CD4-positive, alpha-beta T cell (primary cell): ENCODE measurements around the gene AP1M1. TPM values are rescaled to one million over a fixed set of nuclear protein-coding genes. Genes with fewer than 3 reads are reported as not detected.

Experiments
- ATAC-seq: fragments of 200-7000 bp; cut with Tn5 transposase; one replicate; pipeline ENCODE4 v1.10.0; 2022; ENCODE audit warnings: mild to moderate bottlenecking; ENCODE audit not compliant: poor library complexity
- CTCF ChIA-PET: fragments of 350-600 bp; sonication (Branson Sonifier 250); formaldehyde crosslinking; loops from one replicate; lab custom pipeline; 2021; ENCODE audit warnings: antibody characterized with exemption, inconsistent platforms; lab: Charles Lee
- POLR2A ChIA-PET: fragments of 350-600 bp; sonication (Branson Sonifier 250); formaldehyde crosslinking; loops from one replicate; lab custom pipeline; 2021; ENCODE audit warnings: antibody characterized with exemption, inconsistent platforms; lab: Charles Lee
- DNase-seq, 14 experiments: peaks; one replicate each; pipeline ENCODE4 v3.0.0-alpha.2; 2013 to 2020; ENCODE audit warnings: mixed read lengths in 2 of 14
- H3K27ac ChIP-seq, 2 donors: one replicate each; pipeline versions ENCODE4 v1.5.1 to v1.7.0; 2013; ENCODE audit warnings: low read length in 2 of 2, low read depth in 1 of 2, mild to moderate bottlenecking in 1 of 2
- H3K27me3 ChIP-seq, 2 experiments: 1 replicate in 1 of 2; 2 replicates in 1 of 2; pipeline versions ENCODE4 v1.6.1 to v1.7.0; 2013; ENCODE audit warnings: low read length in 2 of 2, control low read depth in 1 of 2, mild to moderate bottlenecking in 1 of 2, moderate library complexity in 1 of 2; ENCODE audit not compliant: insufficient read depth in 2 of 2, control insufficient read depth in 1 of 2
- H3K36me3 ChIP-seq: one replicate; pipeline ENCODE4 v1.6.1; 2013; ENCODE audit warnings: low read length, control low read depth; ENCODE audit not compliant: insufficient read depth
- H3K4me1 ChIP-seq: one replicate; pipeline ENCODE4 v1.6.1; 2013; ENCODE audit warnings: low read length, control low read depth; ENCODE audit not compliant: insufficient read depth
- H3K4me3 ChIP-seq: one replicate; pipeline ENCODE4 v1.5.1; 2013; ENCODE audit warnings: mild to moderate bottlenecking, low read length, moderate library complexity
- H3K9me3 ChIP-seq, 2 experiments: 1 replicate in 1 of 2; 2 replicates in 1 of 2; pipeline versions ENCODE4 v1.6.1 to v1.7.0; 2013; ENCODE audit warnings: low read length in 2 of 2, mild to moderate bottlenecking in 2 of 2, control low read depth in 1 of 2, moderate library complexity in 1 of 2; ENCODE audit not compliant: control insufficient read depth in 1 of 2, insufficient read depth in 1 of 2
- H3K27ac Mint-ChIP-seq: one replicate; pipeline ENCODE4 v1.8.0; 2020; ENCODE audit warnings: mixed read lengths
- H3K27me3 Mint-ChIP-seq: one replicate; pipeline ENCODE4 v1.8.0; 2021; ENCODE audit warnings: mixed read lengths
- H3K36me3 Mint-ChIP-seq: one replicate; pipeline ENCODE4 v1.8.0; 2021; ENCODE audit warnings: low read depth, mixed read lengths
- H3K4me1 Mint-ChIP-seq: one replicate; pipeline ENCODE4 v1.8.0; 2021; ENCODE audit warnings: low read depth, mixed read lengths
- H3K4me3 Mint-ChIP-seq: one replicate; pipeline ENCODE4 v1.8.0; 2020; ENCODE audit warnings: mild to moderate bottlenecking, mixed read lengths
- H3K9me3 Mint-ChIP-seq: one replicate; pipeline ENCODE4 v1.8.0; 2020; ENCODE audit warnings: mixed read lengths
- CTCF ChIP-seq: fragments of 200-600 bp; IDR thresholded peaks from one replicate; pipeline ENCODE4 v1.8.0; 2022; ENCODE audit warnings: antibody characterized with exemption, mild to moderate bottlenecking
- intact Hi-C, 2 experiments: fragments of 100-400 bp; cut with DNase I in 1 of 2; cut with micrococcal nuclease in 1 of 2; formaldehyde crosslinking; loops; one replicate each; pipeline versions ENCODE4 v1.15.1 to v1.9.0; 2023 to 2025; cut with DNase I, micrococcal nuclease
- total RNA-seq, 174 experiments: library from RNA in 2 of 174; stranded (reverse) in 2 of 174; gene quantifications; one replicate each; pipeline ENCODE4 v1.2.3 and lab custom pipeline; 2021 to 2026

AP1M1 gene
- total RNA-seq, 2 experiments from 2014 or later: 52.1 to 58.3 TPM

DNA sequence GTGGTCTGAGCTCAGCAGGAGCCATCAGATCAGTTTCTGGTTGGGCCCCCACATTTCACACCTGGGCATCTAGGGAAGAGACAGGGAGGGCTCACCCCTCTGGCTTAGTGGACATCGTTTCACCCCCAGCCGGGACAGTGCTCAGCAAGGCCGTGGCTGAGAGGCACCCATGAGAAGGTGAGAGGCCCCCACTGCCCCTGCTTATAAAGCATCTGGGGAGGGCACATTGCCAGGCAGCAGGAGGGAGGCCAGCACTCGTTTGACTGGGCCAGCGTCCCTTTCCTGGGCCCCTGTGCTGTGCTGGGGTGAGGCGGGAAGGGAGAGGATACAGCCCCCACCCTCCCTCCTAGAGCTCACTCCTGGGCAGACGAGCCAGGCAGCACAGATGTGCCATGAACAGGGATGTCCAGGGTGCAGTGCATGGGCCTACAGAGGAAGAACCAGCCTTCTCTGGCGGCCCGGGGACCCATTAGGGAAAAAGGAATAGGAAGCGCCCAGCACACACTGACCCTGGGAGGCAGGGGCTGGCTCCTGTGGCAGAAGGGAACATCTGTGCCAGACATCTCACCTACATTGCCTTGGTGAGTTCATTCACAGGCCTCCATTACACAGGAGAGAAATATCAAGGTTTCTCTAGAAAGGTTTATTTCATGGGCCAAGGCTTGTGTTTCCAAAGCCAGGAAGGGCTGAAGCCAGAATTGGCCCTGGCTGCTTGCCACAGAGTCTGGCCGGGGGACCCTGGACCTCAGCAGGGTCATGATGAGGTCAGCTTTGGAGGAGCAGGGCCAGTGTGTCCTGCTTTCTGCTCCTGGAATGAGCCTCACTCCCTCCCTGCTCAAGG is 7.7 kb downstream of the AP1M1 start:
- H3K27me3 Mint-ChIP-seq: no peaks in the 10 kb centered on the region
- Histone ChIP-seq H3K4me3 (no peak overlapping the region), H3K36me3 (peaks cover 87% of the 10 kb centered on the region), H3K4me1 (peaks cover 21% of the 10 kb centered on the region), H3K9me3 (no peaks in the 10 kb centered on the region), H3K27me3 (no peaks in the 10 kb centered on the region), H3K27ac (no peak overlapping the region)
- no peak overlapping the region for H3K4me3 Mint-ChIP-seq
- CTCF ChIA-PET: no interaction called here
- intact Hi-C loops: no loop called here
- no peak for TF ChIP-seq CTCF
- DNase-seq: peak in 1 of 14 experiments; percentile 25
- no peak overlapping the region for H3K27ac Mint-ChIP-seq
- ATAC-seq: no peak
- POLR2A ChIA-PET: no interaction called here
- no peaks in the 10 kb centered on the region for H3K9me3 Mint-ChIP-seq
- H3K4me1 Mint-ChIP-seq: peaks cover 21% of the 10 kb centered on the region
- H3K36me3 Mint-ChIP-seq: peaks cover 82% of the 10 kb centered on the region

DNA sequence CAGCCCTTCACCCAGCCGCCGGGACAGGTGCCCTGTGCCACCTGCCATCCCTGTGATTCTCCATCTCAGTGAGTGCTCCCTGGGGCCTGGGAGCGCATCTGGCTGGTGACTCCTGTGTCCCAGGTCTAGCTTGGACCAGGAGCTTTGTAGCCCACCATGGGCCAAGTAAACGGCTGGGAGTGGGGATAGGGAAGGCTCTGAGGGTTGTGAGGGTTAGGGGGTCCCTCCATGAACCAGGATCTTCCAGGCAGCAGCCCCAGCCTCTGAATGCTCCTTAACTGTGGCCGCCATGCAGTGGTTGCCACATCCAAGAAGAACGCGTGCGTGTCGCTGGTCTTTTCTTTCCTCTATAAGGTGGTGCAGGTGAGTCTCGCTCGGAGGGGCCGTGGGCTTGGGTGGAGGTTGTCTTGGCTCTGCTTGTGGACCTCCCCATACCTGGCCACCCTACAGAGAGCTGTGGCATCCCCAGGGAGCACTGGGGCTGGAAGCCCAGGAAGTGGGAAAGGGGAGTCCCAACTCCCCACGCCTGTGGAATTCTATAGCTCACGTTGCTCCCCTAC is 8.4 kb downstream of the AP1M1 start:
- peak overlapping the region; percentile 65 for H3K27ac Mint-ChIP-seq
- ChIA-PET POLR2A (interaction anchor here (0.6 kb wide), 1 partner anchor 118 kb away, joined by 3 read pairs; the partner anchor contains the start of gene KLF2), CTCF (no interaction called here)
- DNase-seq: peak in 1 of 14 experiments; percentile 28
- peaks cover 82% of the 10 kb centered on the region for H3K36me3 Mint-ChIP-seq
- H3K9me3 Mint-ChIP-seq: no peaks in the 10 kb centered on the region
- Histone ChIP-seq H3K36me3 (peaks cover 88% of the 10 kb centered on the region), H3K27me3 (no peaks in the 10 kb centered on the region), H3K9me3 (no peaks in the 10 kb centered on the region), H3K4me1 (peaks cover 17% of the 10 kb centered on the region), H3K27ac (no peak overlapping the region), H3K4me3 (no peak overlapping the region)
- TF ChIP-seq CTCF: no peak
- H3K4me3 Mint-ChIP-seq: no peak overlapping the region
- peaks cover 19% of the 10 kb centered on the region for H3K4me1 Mint-ChIP-seq
- H3K27me3 Mint-ChIP-seq: no peaks in the 10 kb centered on the region
- ATAC-seq: no peak
- intact Hi-C loops: no loop called here

DNA sequence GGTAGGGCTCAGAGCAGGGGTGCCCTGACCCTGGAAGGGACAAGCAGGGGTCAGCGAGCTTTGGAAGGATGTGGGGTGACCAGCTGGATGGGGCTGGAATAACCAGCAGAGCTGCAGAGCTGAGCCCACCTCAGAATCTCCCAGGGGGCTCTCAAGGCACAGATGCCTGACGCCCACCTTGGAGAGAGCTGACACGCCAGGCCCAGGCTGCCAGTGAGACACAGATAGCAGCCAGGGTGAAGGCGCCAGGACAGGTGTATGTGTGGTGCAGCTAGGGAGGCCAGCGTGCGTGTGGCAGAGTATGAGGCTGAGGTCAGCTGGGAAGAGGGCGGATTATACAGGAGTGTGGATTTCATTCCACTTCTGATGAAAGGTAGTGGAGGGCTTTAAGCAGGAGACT is 8.9 kb downstream of the AP1M1 start:
- no peaks in the 10 kb centered on the region for H3K9me3 Mint-ChIP-seq
- H3K36me3 ChIP-seq: peaks cover 86% of the 10 kb centered on the region
- peak overlapping the region; percentile 65 for H3K27ac Mint-ChIP-seq
- DNase-seq (peak in 1 of 14 experiments; percentile 20), ATAC-seq (no peak)
- H3K27me3 ChIP-seq: no peaks in the 10 kb centered on the region
- peaks cover 84% of the 10 kb centered on the region for H3K36me3 Mint-ChIP-seq
- ChIA-PET CTCF (no interaction called here), POLR2A (interaction anchor here (0.6 kb wide), 1 partner anchor 118 kb away, joined by 3 read pairs; the partner anchor contains the start of gene KLF2)
- peaks cover 17% of the 10 kb centered on the region for H3K4me1 ChIP-seq
- no peaks in the 10 kb centered on the region for H3K27me3 Mint-ChIP-seq
- H3K9me3 ChIP-seq: no peaks in the 10 kb centered on the region
- H3K27ac ChIP-seq: no peak overlapping the region
- TF ChIP-seq CTCF: no peak
- intact Hi-C loops: no loop called here
- no peak overlapping the region for H3K4me3 ChIP-seq
- no peak overlapping the region for H3K4me3 Mint-ChIP-seq
- peaks cover 21% of the 10 kb centered on the region for H3K4me1 Mint-ChIP-seq
